GM06990 (cell line): ENCODE results near the gene GHRH.

ENCODE experiments used
- DNase-seq: peaks from one replicate; pipeline ENCODE4 v3.0.0-alpha.2; 2011; ENCODE audit not compliant: insufficient read length; ENCODE audit errors: extremely low read depth
- H3K27me3 ChIP-seq: replicated peaks from 2 replicates; pipeline ENCODE4 v1.6.0; 2011; ENCODE audit warnings: low read length; ENCODE audit not compliant: control insufficient read depth, insufficient read depth
- H3K36me3 ChIP-seq: 2 replicates; pipeline ENCODE4 v1.5.1; 2011; ENCODE audit warnings: low read length; ENCODE audit not compliant: control insufficient read depth, insufficient read depth
- H3K4me3 ChIP-seq: replicated peaks from 2 replicates; pipeline ENCODE4 v1.5.1; 2011; ENCODE audit warnings: low read depth, mild to moderate bottlenecking, control low read depth, low read length
- CTCF ChIP-seq: IDR thresholded peaks from 2 replicates; pipeline ENCODE4 v1.5.1; 2011; ENCODE audit warnings: low read length, control low read depth, mild to moderate bottlenecking, inconsistent platforms; ENCODE audit not compliant: insufficient read depth, poor library complexity, severe bottlenecking

The GHRH gene

GRCh38 chr20:37253087-37253486 is 8.5 kb downstream of the GHRH start:
- TF ChIP-seq CTCF: no peak
- H3K36me3 ChIP-seq: no peaks in the 10 kb centered on the region
- 0 out of 2 replicates have a peak, but pooled peaks cover 3% of the 10 kb centered on the region for H3K27me3 ChIP-seq
- no peak for DNase-seq
- H3K4me3 ChIP-seq: no peak overlapping the region

GRCh38 chr20:37251825-37252477 is 9.7 kb downstream of the GHRH start:
- DNase-seq: no peak
- no peaks in the 10 kb centered on the region for H3K36me3 ChIP-seq
- H3K4me3 ChIP-seq: no peak overlapping the region
- 0 out of 2 replicates have a peak, but pooled peaks cover 3% of the 10 kb centered on the region for H3K27me3 ChIP-seq
- no peak for TF ChIP-seq CTCF

- no peak for TF ChIP-seq CTCF
- DNase-seq: no peak
- no peaks in the 10 kb centered on the region for H3K27me3 ChIP-seq
- no peaks in the 10 kb centered on the region; the same call in none of the 2 replicates for H3K36me3 ChIP-seq
- H3K4me3 ChIP-seq: no peak overlapping the region
These were observed 12.3 kb downstream of the GHRH start for GRCh38 chr20:37249304-37249703.

GRCh38 chr20:37247547-37247946 is 14.1 kb downstream of the GHRH start:
- no peak for TF ChIP-seq CTCF
- H3K36me3 ChIP-seq: peaks cover 8% of the 10 kb centered on the region
- no peak for DNase-seq
- H3K4me3 ChIP-seq: no peak overlapping the region
- H3K27me3 ChIP-seq: no peaks in the 10 kb centered on the region

- DNase-seq: no peak
- H3K36me3 ChIP-seq: peaks cover 13% of the 10 kb centered on the region
- no peak overlapping the region for H3K4me3 ChIP-seq
- TF ChIP-seq CTCF: no peak
- H3K27me3 ChIP-seq: no peaks in the 10 kb centered on the region
These were observed 14.9 kb downstream of the GHRH start for GRCh38 chr20:37246736-37247135.
